Subcutaneous adipose tissue (tissue), 4 donors: Measurements from ENCODE around the gene TNS4. TPM values are rescaled to one million over a fixed set of nuclear protein-coding genes. Genes with fewer than 3 reads are reported as not detected.

Experiments
- CTCF ChIP-seq: fragments of 450-650 bp; IDR thresholded peaks from one replicate; pipeline ENCODE4 v1.5.1; 2016; ENCODE audit warnings: low read depth, mild to moderate bottlenecking, control low read depth, antibody characterized with exemption, moderate library complexity
- total RNA-seq, 4 donors: library from RNA; depleted of rRNA; stranded (reverse); fragments of >200 nt; gene quantifications; one replicate each; pipeline ENCODE4 v1.1.0, GENCODE V29; 2016

TNS4 gene
- total RNA-seq, 4 donors from 2014 or later: not detected

- TF ChIP-seq CTCF: no peak
These were observed 35.0 kb downstream of the TNS4 start for GRCh38 chr17:40466298-40466971.

GRCh38 chr17:40464392-40464855 is 37.0 kb downstream of the TNS4 start:
- TF ChIP-seq CTCF: no peak

GRCh38 chr17:40463122-40463550 is 38.3 kb downstream of the TNS4 start:
- no peak for TF ChIP-seq CTCF

DNA sequence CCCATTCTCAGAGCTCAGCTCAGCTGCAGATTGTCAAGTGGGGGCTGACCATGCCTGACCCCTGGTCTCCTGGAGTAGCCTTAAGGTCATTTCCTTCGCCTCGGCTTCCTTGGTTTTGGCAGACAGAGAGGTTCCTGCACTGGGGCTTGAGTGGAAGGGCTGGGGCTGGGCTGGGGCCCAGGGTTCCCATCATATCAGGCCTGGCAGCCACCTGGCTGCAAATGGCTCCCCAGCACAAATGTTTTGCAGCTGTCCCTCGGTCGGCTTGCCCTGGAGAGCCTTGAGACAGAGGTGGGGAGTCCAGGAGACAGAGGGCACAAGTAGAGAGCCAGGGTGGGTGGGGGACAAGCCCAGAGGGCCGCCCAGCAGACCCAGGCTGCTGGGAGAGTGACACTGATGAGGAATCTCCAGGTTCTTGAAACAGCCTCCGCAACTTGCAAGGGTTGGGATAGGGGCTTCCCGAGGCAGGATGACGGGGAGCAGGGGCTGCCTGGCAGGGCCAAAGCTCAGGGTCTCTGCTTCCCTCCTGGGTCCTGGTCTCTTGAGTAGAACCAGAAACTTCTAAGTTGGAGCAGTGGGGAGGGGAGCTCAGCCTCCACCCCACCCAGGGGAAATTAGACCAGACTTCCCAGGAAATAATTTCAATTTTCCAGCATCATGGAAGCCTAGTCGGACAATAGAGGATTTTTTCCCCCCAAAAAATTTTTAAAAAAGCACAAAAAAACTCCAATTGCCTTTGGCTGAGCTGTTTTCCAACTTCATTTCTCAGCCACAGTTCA is 38.9 kb downstream of the TNS4 start:
- TF ChIP-seq CTCF: no peak

- no peak for TF ChIP-seq CTCF
These were observed 39.6 kb downstream of the TNS4 start for GRCh38 chr17:40461732-40462342.

GRCh38 chr17:40460968-40461731 is 40.3 kb downstream of the TNS4 start:
- no peak for TF ChIP-seq CTCF
